Measurements from ENCODE around the gene SLCO1B3.

GRCh38 chr12:20931894-20932293 is 121.4 kb downstream of the SLCO1B3 start:
- TF ChIP-seq CTCF (IDR thresholded peaks at IDR 0.05; ENCODE audit: low read depth, low read length) = no peak
- no peak for TF ChIP-seq EZH2phosphoT487 (IDR thresholded peaks at IDR 0.05; ENCODE audit: low read depth)
